PC-9 (cell line): Measurements from ENCODE around the gene RITA1. TPM values are rescaled to one million over a fixed set of nuclear protein-coding genes. Genes with fewer than 3 reads are reported as not detected.

Experiments used
- BruUV-seq: library from RNA; stranded (reverse); fragments of 400-500 nt; replicated peaks from 2 replicates; lab custom pipeline; 2021; lab: Mats Ljungman, UMichigan
- CTCF ChIA-PET: fragments of 300-600 bp; sonication (Branson Sonifier 250); formaldehyde crosslinking; loops from one replicate; lab custom pipeline; 2022; ENCODE audit warnings: antibody characterized with exemption; lab: Charles Lee
- POLR2A ChIA-PET: fragments of 300-600 bp; sonication (Branson Sonifier 250); formaldehyde crosslinking; loops from one replicate; lab custom pipeline; 2022; ENCODE audit warnings: antibody characterized with exemption; ENCODE audit not compliant: unreplicated experiment; lab: Charles Lee
- DNase-seq, 2 experiments: peaks; one replicate each; pipeline versions ENCODE4 v3.0.0 to v3.0.0-alpha.2; 2015 to 2022; ENCODE audit warnings: mixed read lengths in 1 of 2
- H2AFZ ChIP-seq: fragments of 200-600 bp; sonication (generic); 2 replicates; pipeline ENCODE4 v1.8.1; 2017; ENCODE audit warnings: antibody characterized with exemption
- H3F3A ChIP-seq: fragments of 200-600 bp; sonication (generic); 2 replicates; pipeline ENCODE4 v1.8.1; 2017; ENCODE audit warnings: antibody characterized with exemption, mild to moderate bottlenecking, low read depth; ENCODE audit not compliant: insufficient read depth
- H3K27ac ChIP-seq: fragments of 200-600 bp; sonication (generic); 2 replicates; pipeline ENCODE4 v1.6.1; 2016; ENCODE audit warnings: mixed run types
- H3K27me3 ChIP-seq: fragments of 200-600 bp; sonication (generic); 2 replicates; pipeline ENCODE4 v1.6.1; 2016; ENCODE audit warnings: low read depth, mixed run types; ENCODE audit not compliant: insufficient read depth
- H3K36me3 ChIP-seq: fragments of 200-600 bp; sonication (generic); 2 replicates; pipeline ENCODE4 v1.6.1; 2016; ENCODE audit warnings: low read depth, mixed run types
- H3K4me1 ChIP-seq: fragments of 200-600 bp; sonication (generic); replicated peaks from 2 replicates; pipeline ENCODE4 v1.6.1; 2016; ENCODE audit warnings: mixed run types; ENCODE audit not compliant: insufficient read depth
- H3K4me2 ChIP-seq: fragments of 200-600 bp; sonication (generic); 2 replicates; pipeline ENCODE4 v1.6.1; 2017; ENCODE audit warnings: mixed run types
- H3K4me3 ChIP-seq: fragments of 200-600 bp; sonication (generic); 2 replicates; pipeline ENCODE4 v1.6.1; 2016; ENCODE audit warnings: mixed run types
- H3K79me2 ChIP-seq: fragments of 200-600 bp; sonication (generic); 2 replicates; pipeline ENCODE4 v1.6.1; 2017; ENCODE audit warnings: low read depth, mixed run types
- H3K9me2 ChIP-seq: fragments of 200-600 bp; sonication (generic); 2 replicates; pipeline ENCODE4 v1.8.1; 2017; ENCODE audit warnings: mild to moderate bottlenecking; ENCODE audit not compliant: insufficient read depth
- H3K9me3 ChIP-seq: fragments of 200-600 bp; sonication (generic); 2 replicates; pipeline ENCODE4 v1.8.1; 2016; ENCODE audit warnings: low read depth; ENCODE audit not compliant: insufficient read depth
- H4K20me1 ChIP-seq: fragments of 200-600 bp; sonication (generic); 2 replicates; pipeline ENCODE4 v1.8.1; 2017; ENCODE audit not compliant: insufficient read depth
- EZH2 ChIP-seq: fragments of 200-600 bp; sonication (generic); IDR thresholded peaks from 2 replicates; pipeline ENCODE4 v1.8.0; 2017; ENCODE audit warnings: antibody characterized with exemption, low read depth
- intact Hi-C: fragments of 100-400 bp; cut with micrococcal nuclease; formaldehyde crosslinking; loops from one replicate; pipeline ENCODE4 v1.10.0; 2022; ENCODE audit not compliant: unreplicated experiment
- total RNA-seq: library from RNA; stranded (reverse); gene quantifications from 2 replicates; pipeline ENCODE4 v1.2.3, GENCODE V29; 2021
- TF ChIP-seq, protein P1 (sequence below): fragments of 200-600 bp; sonication (generic); conservative IDR thresholded peaks from 2 replicates; pipeline ENCODE4 v1.6.1; 2017; ENCODE audit warnings: mixed run types, antibody characterized with exemption, mild to moderate bottlenecking, moderate library complexity

The RITA1 gene
- total RNA-seq, 1 experiment from 2014 or later: 16.1 TPM

DNA sequence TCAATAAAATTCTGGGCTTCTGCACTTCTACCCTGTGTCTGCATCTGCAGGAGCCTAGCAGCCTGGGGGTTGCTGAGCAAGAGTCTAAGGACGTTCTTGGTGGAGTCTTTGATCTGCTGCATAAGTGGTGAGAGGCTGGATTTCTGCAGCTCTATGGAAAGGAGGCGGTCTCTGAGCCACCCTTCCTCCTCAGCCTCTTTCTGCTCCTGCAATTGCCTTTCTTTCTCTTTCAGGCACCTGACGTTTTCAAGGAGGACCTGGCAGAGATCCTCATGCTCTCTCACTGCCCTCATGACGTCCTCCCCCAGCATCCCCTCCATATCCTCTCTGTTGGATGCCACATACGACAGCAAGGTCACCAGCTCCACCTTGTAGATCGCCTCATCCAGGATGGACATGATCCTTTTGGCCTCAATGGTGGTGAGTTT is 22.1 kb downstream of the RITA1 start:
- no peak for DNase-seq
- Histone ChIP-seq H3F3A (peaks cover 16% of the 10 kb centered on the region; the same call in 1 of the 2 replicates), H2AFZ (no peak overlapping the region), H4K20me1 (no peaks in the 10 kb centered on the region), H3K27me3 (no peaks in the 10 kb centered on the region), H3K9me3 (no peaks in the 10 kb centered on the region), H3K4me2 (no peak overlapping the region), H3K4me3 (no peak overlapping the region), H3K79me2 (no peaks in the 10 kb centered on the region), H3K9me2 (no peaks in the 10 kb centered on the region), H3K36me3 (no peaks in the 10 kb centered on the region), H3K4me1 (peaks cover 12% of the 10 kb centered on the region), H3K27ac (no peak overlapping the region)
- ChIA-PET POLR2A (no interaction called here), CTCF (no interaction called here)
- intact Hi-C loops: no loop called here
- TF ChIP-seq, protein P1, sequence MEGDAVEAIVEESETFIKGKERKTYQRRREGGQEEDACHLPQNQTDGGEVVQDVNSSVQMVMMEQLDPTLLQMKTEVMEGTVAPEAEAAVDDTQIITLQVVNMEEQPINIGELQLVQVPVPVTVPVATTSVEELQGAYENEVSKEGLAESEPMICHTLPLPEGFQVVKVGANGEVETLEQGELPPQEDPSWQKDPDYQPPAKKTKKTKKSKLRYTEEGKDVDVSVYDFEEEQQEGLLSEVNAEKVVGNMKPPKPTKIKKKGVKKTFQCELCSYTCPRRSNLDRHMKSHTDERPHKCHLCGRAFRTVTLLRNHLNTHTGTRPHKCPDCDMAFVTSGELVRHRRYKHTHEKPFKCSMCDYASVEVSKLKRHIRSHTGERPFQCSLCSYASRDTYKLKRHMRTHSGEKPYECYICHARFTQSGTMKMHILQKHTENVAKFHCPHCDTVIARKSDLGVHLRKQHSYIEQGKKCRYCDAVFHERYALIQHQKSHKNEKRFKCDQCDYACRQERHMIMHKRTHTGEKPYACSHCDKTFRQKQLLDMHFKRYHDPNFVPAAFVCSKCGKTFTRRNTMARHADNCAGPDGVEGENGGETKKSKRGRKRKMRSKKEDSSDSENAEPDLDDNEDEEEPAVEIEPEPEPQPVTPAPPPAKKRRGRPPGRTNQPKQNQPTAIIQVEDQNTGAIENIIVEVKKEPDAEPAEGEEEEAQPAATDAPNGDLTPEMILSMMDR: no peak
- no peak for TF ChIP-seq EZH2
- BruUV-seq: no TSS peak

DNA sequence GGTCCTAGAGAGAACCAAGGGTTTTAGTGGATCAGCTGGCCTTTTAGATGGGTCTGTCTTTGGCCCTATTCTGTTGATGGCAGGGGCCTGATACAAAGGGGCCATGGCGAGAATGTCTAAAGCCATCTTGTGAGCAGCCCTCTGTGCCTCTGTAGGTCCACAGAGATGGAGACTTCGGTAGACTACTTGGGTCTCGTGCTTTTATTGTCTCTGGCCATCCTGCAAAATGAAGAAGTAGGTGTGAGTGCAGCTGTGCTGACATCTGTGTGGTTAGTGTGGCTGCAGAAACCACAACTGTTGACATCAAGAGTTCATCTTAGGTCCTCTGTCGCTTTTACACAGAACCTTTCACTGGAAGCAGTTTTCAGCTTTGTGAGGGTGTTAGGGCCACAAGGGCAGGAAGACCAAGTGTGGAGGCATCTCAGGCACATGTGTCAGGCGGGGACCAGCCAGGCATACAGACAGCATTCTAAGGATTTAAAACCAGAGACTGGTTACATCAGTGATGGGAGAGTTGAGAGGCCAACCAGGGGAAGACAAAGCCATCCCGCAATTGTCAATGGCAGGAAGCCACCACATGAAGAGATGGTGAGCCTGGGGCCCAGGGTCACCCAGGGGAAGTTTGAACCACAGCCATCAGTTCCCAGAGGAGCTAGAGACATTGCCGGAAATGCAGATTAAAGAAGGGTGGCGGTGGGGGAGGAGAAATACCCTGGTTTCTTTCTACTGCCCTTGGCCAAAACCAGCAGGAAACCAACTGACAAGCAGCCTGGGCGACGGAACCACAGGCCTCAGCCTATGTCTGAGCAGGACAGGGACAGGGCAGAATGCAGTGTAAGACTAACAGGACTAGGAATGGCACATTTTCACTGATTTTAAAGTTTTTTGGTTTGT is 22.8 kb downstream of the RITA1 start:
- intact Hi-C loops: no loop called here
- CTCF ChIA-PET: no interaction called here
- no peak overlapping the region for H3K27ac ChIP-seq
- no peaks in the 10 kb centered on the region for H3K9me2 ChIP-seq
- H3K27me3 ChIP-seq: no peaks in the 10 kb centered on the region
- TF ChIP-seq, protein P1: no peak
- no peak for TF ChIP-seq EZH2
- H3F3A ChIP-seq: peaks cover 16% of the 10 kb centered on the region; the same call in 1 of the 2 replicates
- H2AFZ ChIP-seq: no peak overlapping the region
- BruUV-seq: no TSS peak
- no peak overlapping the region for H3K4me3 ChIP-seq
- no peaks in the 10 kb centered on the region for H3K9me3 ChIP-seq
- DNase-seq: no peak
- POLR2A ChIA-PET: no interaction called here
- no peaks in the 10 kb centered on the region for H3K36me3 ChIP-seq
- H3K4me1 ChIP-seq: peaks cover 12% of the 10 kb centered on the region
- H3K79me2 ChIP-seq: no peaks in the 10 kb centered on the region
- no peak overlapping the region for H3K4me2 ChIP-seq
- no peaks in the 10 kb centered on the region for H4K20me1 ChIP-seq

DNA sequence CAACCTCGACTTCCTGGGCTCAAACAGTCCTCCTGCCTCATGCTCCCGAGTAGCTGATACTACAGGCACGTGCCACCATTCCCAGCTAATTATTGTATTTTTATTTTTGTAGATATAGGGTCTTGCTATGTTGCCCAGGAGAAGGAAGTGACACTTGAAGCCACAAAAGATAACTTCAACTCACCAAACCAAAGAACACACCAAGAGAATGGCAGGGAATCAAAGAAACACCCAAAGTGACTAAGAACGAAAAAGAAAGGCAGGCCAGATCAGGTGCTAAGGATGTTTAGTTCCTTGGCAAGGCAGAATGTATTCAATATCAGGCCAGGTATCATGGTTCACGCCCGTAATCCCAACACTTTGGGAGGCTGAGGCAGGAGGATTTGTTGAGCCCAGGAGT is 25.6 kb downstream of the RITA1 start:
- no TSS peak for BruUV-seq

More for the DNA sequence above, 25.6 kb downstream of the RITA1 start:
- H4K20me1 ChIP-seq: no peaks in the 10 kb centered on the region
- H3K9me2 ChIP-seq: no peaks in the 10 kb centered on the region
- H3K79me2 ChIP-seq: no peaks in the 10 kb centered on the region
- no peak overlapping the region for H3K4me3 ChIP-seq
- peaks cover 21% of the 10 kb centered on the region for H3F3A ChIP-seq
- H3K9me3 ChIP-seq: no peaks in the 10 kb centered on the region
- ChIA-PET CTCF (no interaction called here), POLR2A (no interaction called here)
- no peak overlapping the region for H2AFZ ChIP-seq
- DNase-seq: no peak
- H3K36me3 ChIP-seq: no peaks in the 10 kb centered on the region
- no peak overlapping the region for H3K4me2 ChIP-seq
- intact Hi-C loops: no loop called here
- no peaks in the 10 kb centered on the region for H3K27me3 ChIP-seq
- no peak overlapping the region for H3K27ac ChIP-seq
- peaks cover 24% of the 10 kb centered on the region for H3K4me1 ChIP-seq
- TF ChIP-seq, protein P1: no peak
- no peak for TF ChIP-seq EZH2
